HG03025 (cell line): Measurements from ENCODE around the gene SLC4A1AP.
"Not testable (repeated sequence)": the region's sequence is repeated elsewhere in the genome, so short reads cannot be mapped to it uniquely, and the experiment has no call there.

Experiments
- ATAC-seq: cut with Tn5 transposase; IDR thresholded peaks from one replicate; pipeline ENCODE4 v1.9.1; 2021; ENCODE audit warnings: mild to moderate bottlenecking, moderate library complexity; ENCODE audit not compliant: unreplicated experiment, low FRiP score

Gene SLC4A1AP

DNA sequence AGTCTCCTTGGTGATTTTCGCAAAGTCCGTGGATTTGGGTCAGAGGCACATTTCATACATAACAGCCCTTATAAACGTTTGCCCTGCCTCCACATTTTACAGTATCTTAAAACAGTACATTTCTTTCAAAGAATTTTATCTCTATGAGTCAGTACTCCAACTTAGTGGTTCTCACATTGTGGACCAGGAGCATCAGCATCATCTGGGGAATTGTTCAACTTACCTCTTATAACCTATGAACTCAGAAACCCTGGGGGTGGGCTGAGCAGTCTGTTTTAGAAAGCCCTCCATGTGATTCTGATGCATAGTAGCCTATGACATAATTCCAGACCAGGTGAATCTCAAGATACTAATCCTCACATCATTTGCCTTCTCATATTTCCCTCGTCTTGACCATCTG is 12.6 kb upstream of the SLC4A1AP start:
- no peak for ATAC-seq

DNA sequence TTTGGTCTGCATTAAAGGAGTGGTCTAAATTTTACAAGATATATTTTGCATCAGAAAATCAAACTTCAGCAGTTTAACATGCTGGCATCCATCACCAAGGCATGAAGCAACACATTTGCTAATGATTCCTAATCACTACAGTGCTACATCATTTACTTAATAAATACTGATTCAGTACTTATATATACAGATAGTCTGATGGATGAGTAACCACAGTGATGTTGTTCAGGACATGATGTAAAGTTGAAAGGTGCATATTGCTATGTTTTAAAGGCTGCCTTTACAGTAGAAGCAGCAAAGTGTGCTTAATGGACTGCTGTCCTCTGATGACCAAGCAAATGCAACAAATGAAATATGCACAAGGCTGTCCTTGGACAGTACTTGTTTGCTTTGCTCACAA is 11.3 kb upstream of the SLC4A1AP start:
- no peak for ATAC-seq

DNA sequence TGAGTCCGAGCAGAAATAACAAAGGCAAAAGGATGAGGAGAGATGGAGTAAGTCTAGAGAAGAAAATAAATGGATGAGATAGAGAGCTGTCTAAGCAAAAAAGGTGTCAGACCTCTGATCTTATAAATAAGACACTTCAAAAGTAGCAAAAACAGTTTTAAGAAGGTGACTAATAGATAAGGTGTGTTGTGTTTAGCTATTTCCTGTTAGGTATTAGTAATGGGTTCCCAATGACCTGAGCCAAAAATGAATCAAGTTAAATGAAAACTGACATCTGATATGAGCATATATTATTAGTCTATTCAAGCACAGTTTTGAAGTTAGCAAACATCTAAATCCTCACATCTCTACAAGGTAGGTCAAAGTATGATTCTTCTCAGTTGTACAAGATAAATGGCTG is 10.9 kb upstream of the SLC4A1AP start:
- ATAC-seq: no peak

DNA sequence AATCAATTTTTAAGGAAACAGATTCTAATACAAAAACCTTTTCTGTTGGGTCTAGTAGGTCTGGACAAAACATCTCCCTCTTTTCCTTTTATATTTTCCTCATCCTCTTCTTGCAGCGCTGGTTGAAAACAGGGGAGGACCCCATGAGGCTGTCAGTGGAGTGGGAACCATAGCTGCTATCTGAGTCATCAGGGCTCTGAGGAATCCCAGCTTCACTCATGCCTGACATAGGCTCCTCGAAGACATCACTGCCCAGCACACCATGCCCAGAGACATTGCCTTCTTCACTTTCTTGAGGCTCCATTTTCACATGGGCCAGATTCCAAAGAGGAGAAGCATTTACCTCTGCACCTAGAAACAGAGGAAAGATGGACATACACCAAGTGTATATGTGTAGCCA is 10.3 kb upstream of the SLC4A1AP start:
- no peak for ATAC-seq

- ATAC-seq: no peak
Observed at GRCh38 chr2:27655155-27655951, 8.3 kb upstream of the SLC4A1AP start.

DNA sequence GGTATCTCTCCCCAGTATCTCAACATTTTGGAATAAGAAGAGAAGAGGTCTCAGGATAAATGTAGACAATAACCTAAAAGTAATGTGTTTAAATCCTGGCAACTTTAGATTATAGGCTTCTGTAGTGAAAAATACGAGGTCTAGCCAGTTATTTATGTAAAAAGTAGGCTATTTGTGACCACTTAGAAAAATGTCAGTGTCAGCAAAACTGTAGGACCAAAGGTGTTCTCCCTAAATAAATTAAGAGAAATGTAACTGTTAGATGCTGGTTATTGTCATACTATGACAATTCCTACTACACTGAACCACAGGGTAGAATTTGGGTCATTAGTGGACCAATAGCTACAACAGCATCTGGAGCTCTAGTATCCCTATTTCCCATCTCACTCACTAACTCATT is 2.3 kb upstream of the SLC4A1AP start:
- ATAC-seq: no peak

DNA sequence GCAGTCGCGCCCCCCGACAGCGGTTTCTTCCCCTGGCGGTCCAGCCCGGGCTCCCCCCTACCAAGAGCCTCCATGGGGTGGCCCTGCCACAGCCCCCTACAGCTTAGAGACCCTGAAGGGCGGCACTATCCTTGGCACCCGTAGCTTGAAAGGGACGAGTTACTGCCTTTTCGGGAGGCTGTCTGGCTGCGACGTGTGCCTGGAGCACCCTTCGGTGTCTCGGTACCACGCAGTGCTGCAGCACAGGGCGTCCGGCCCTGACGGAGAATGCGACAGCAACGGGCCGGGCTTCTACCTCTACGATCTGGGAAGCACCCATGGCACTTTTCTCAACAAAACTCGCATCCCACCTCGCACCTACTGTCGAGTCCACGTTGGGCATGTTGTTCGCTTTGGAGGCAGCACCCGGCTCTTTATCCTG is 475 bp downstream of the SLC4A1AP start:
- peak; percentile 17 for ATAC-seq

DNA sequence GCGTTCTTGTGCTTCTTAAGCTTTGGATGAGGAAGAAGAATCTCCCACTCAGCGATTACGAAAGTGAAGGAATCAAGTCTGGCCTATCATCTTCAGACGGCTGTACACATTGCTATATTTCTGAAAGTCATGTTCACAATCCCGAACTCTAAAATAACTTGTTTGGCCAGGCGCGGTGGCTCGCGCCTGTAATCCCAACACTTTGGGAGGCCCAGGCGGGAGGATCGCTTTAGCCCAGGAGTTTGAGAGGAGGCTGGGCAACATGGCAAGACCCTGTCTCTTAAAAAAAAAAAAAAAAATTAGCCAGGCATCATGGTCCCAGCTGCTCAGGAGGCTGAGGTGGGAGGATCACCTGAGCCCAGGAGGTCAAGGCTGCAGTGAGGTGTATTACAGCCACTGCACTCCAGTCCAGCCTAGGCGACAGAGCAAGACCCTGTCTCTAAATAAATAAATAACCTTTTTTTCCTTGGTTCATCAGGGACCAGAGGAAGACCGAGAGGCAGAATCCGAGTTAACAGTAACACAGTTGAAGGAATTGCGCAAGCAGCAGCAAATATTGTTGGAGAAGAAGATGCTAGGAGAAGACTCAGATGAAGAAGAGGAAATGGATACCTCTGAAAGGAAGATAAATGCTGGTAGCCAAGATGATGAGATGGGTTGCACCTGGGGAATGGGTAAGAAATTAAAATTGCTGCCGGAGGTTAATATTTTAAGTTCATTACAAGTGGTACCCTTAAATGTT is 1.1 kb downstream of the SLC4A1AP start:
- ATAC-seq: no peak

DNA sequence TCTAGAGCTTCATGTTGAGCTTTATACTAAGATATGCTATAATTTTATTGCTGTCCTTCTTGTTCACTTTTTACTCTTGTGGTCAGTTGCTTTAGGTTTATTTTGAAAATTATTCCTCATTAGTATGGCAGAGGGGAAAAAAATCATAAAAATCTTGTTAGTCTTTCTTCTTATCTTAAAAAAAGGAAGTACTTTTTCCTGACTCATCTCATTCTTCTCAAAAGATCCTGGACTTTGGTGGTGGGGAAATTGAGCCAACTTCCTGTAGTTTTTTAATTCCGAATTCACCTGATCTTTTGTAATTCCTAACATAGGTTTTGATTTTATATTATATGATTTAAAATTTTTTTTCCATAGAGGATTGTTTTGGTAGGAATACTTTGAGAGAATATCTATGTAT is 3.8 kb downstream of the SLC4A1AP start:
- ATAC-seq: no peak

GRCh38 chr2:27671235-27671634 is 7.5 kb downstream of the SLC4A1AP start:
- no peak for ATAC-seq

GRCh38 chr2:27672723-27673486 is 9.2 kb downstream of the SLC4A1AP start:
- ATAC-seq: no peak

- ATAC-seq: no peak
Observed at GRCh38 chr2:27680571-27680970, 16.9 kb downstream of the SLC4A1AP start.

GRCh38 chr2:27681841-27682240 is 18.2 kb downstream of the SLC4A1AP start:
- ATAC-seq: no peak

- ATAC-seq: not testable (repeated sequence)
Observed at GRCh38 chr2:27682334-27682771, 18.7 kb downstream of the SLC4A1AP start.

GRCh38 chr2:27683390-27684071 is 19.8 kb downstream of the SLC4A1AP start:
- ATAC-seq: no peak

GRCh38 chr2:27685006-27685405 is 21.3 kb downstream of the SLC4A1AP start:
- not testable (repeated sequence) for ATAC-seq

DNA sequence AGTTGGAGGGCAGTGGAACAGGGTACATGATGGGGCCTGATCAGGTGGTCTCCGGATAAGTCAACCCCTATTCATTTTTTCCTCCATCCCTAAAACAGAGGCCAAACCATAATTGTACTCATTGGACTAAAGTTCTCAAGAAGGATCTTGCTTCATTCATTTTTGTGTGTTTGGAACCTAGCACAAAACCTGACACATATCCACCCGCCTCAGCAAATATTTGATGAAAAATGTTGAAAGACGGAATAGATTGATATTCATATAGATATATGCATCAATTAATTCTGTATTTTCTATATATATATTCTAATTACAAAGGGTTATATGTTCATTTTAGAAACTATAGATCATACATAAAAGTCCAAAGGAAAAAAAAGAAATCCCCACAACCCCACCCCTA is 21.9 kb downstream of the SLC4A1AP start:
- ATAC-seq: no peak

DNA sequence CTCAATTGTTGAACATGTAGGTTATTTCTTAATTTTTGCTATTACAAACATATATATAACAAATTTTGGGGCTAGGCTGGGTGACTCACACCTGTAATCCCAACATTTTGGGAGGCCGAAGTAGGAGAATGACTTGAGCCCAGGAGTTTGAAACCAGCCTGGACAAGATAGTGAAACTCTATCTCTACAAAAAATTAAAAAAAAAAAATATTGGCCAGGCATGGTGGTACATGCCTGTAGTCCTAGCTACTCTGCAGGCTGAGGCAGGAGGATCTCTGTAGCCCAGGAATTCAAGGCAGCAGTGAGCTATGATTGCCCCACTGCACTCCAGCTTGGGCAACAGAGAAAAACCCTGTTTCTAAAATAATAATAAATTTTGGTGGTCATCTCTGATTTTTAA is 23.5 kb downstream of the SLC4A1AP start:
- no peak for ATAC-seq

DNA sequence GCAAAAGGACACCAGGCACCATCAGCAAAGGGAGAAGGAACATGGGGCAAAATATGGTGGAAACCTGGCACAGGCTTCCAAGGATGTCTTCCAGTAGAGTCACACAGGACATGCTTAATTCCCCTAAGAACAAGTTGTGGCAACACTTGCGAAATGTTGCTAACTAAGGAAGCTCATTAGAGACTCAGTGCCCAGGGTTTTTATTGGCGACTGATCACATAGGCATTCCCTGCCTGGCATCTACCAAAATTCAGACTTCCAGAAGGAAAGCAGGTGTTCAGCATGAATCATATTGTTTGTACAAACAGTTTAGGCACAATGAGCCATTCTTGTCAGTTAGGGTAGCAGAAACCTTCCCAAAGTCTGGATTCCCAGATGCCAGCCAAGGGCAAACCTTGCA is 25.7 kb downstream of the SLC4A1AP start:
- ATAC-seq: no peak

DNA sequence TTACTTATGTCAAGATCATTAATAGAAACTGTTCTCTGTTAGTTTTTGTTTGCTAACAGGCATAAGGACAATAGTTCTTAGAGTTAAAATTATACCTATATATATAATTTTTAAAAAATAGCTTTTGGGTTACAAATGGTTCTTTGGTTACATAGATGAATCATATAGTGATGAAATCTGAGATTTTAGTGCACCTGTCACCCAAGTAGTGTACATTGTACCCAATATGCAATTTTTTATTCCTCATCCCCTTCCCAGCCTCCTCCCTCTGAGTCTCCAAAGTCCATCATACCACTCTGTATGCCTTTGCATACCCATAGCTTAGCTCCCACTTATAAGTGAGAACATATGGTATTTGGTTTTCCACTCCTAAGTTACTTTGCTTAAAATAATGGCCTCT is 26.4 kb downstream of the SLC4A1AP start:
- ATAC-seq: no peak

DNA sequence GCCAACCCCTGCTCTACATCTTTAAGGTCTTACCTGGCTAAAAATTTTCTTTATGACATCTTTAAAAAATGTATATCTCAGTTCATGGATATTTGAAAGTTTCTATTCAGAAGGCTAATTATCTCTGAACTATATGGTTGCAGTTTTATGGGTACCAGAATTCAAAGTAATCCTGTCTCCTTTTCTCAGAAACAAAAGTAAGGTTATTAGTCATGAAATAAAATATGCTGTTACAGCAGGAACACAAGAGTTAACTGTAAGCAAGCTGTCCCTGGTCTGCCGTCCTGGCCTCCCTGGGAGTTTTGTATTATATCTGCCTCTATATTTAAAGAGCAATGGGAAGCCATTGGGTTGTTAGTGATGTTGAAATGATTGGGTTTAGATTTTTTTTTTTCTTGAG is 34.0 kb downstream of the SLC4A1AP start:
- no peak for ATAC-seq
